GM12873 (cell line): ENCODE results near the gene GPHN.

Experiments
- CTCF ChIP-seq: IDR thresholded peaks from 2 replicates; pipeline ENCODE4 v1.5.1; 2012; ENCODE audit warnings: low read depth, mild to moderate bottlenecking, moderate library complexity, low read length, control low read depth; ENCODE audit not compliant: insufficient read depth; ENCODE audit errors: missing control alignments

GPHN gene

GRCh38 chr14:66758031-66758613 is 250.2 kb downstream of the GPHN start:
- TF ChIP-seq CTCF = no peak

GRCh38 chr14:66772146-66772545 is 264.2 kb downstream of the GPHN start:
- no peak for TF ChIP-seq CTCF

GRCh38 chr14:66782853-66783252 is 274.9 kb downstream of the GPHN start:
- no peak for TF ChIP-seq CTCF

- TF ChIP-seq CTCF = no peak
Measured at GRCh38 chr14:66790101-66790500, 282.2 kb downstream of the GPHN start.

- no peak for TF ChIP-seq CTCF
Measured at GRCh38 chr14:66802962-66803361, 295.0 kb downstream of the GPHN start.

- TF ChIP-seq CTCF = no peak
Measured at GRCh38 chr14:66804141-66804540, 296.2 kb downstream of the GPHN start.

- TF ChIP-seq CTCF = no peak
Measured at GRCh38 chr14:66813636-66814035, 305.7 kb downstream of the GPHN start.
